ENCODE results near the gene MRPL53. TPM values are rescaled to one million over a fixed set of nuclear protein-coding genes. Genes with fewer than 3 reads are reported as not detected.

Gene MRPL53
- total RNA-seq, 6 experiments from 2014 or later = 74.5 to 120 (median 97.7) TPM

GRCh38 chr2:74499940-74500577, 27.6 kb upstream of the MRPL53 start:
- H3K36me3 Mint-ChIP-seq (ENCODE audit: low read depth) = peaks cover 12% of the 10 kb centered on the region
- no peak for DNase-seq
- no peak for TF ChIP-seq CTCF (IDR thresholded peaks at IDR 0.05)
- H3K27me3 Mint-ChIP-seq (ENCODE audit: insufficient read depth) = peaks cover 19% of the 10 kb centered on the region
- peaks cover 37% of the 10 kb centered on the region for H3K4me1 Mint-ChIP-seq (ENCODE audit: low read depth)
- H3K4me3 Mint-ChIP-seq = peak overlapping the region; percentile 88; the same call in 1 of the 2 replicates
- H3K9me3 Mint-ChIP-seq = no peaks in the 10 kb centered on the region
- H3K27ac Mint-ChIP-seq = no peak overlapping the region

DNA sequence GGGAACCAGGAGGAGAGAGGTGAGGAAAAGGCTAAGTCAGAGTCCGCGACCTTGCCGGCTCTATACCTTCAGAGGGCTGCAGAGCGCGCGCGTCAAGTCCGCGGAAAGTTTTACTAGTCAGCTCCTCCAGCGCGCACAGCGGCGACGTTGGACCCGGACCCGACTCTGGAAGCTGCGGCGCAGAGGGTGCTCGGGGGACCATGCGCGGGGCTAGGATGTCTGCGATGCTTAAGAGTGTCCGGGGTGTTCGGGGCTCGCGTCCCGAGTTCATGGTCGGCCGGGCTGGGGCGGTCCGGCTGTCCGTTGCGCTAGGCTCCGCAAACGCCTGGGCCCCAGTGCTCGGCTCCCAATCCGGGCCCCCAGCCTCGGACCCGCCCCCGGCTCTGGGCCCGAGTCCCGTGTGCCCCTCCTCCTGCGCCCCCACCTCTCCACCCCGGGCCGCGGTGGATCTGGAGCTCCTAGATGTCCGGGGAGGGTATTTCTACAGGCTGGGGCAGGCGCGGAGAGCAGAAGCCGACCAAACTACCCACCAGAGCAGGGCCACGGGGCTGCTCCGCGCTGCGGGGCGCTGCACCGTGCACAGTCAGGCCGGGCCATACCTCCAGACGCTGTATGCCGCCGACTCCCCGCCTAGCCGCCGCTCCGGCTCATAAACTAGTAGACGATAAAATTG, 26.9 kb upstream of the MRPL53 start, which contains the start of gene LBX2:
Gene LBX2, minus strand, starts transcription at position 337 of the 673 bp plus-strand sequence. Its CDS starts 66 bp downstream, at position 271.
- H3K27me3 Mint-ChIP-seq (ENCODE audit: insufficient read depth) = peaks cover 19% of the 10 kb centered on the region
- H3K4me1 Mint-ChIP-seq (ENCODE audit: low read depth) = peaks cover 31% of the 10 kb centered on the region
- H3K9me3 Mint-ChIP-seq = no peaks in the 10 kb centered on the region
- peaks cover 6% of the 10 kb centered on the region for H3K36me3 Mint-ChIP-seq (ENCODE audit: low read depth)
- peak within 1 kb of the TSS; percentile 88 for H3K4me3 Mint-ChIP-seq
- DNase-seq = no peak
- H3K27ac Mint-ChIP-seq = 0 out of 2 replicates have a peak within 1 kb of the TSS, but pooled peaks have one; percentile 37
- no peak for TF ChIP-seq CTCF (IDR thresholded peaks at IDR 0.05)

GRCh38 chr2:74498500-74499266, 26.2 kb upstream of the MRPL53 start:
- DNase-seq = no peak
- Mint-ChIP-seq H3K27ac (0 out of 2 replicates have a peak overlapping the region, but pooled peaks have one; percentile 37), H3K9me3 (no peaks in the 10 kb centered on the region), H3K27me3 (ENCODE audit: insufficient read depth) (peaks cover 19% of the 10 kb centered on the region), H3K4me3 (peak overlapping the region; percentile 88), H3K4me1 (ENCODE audit: low read depth) (peaks cover 30% of the 10 kb centered on the region), H3K36me3 (ENCODE audit: low read depth) (peaks cover 8% of the 10 kb centered on the region)
- no peak for TF ChIP-seq CTCF (IDR thresholded peaks at IDR 0.05)

DNA sequence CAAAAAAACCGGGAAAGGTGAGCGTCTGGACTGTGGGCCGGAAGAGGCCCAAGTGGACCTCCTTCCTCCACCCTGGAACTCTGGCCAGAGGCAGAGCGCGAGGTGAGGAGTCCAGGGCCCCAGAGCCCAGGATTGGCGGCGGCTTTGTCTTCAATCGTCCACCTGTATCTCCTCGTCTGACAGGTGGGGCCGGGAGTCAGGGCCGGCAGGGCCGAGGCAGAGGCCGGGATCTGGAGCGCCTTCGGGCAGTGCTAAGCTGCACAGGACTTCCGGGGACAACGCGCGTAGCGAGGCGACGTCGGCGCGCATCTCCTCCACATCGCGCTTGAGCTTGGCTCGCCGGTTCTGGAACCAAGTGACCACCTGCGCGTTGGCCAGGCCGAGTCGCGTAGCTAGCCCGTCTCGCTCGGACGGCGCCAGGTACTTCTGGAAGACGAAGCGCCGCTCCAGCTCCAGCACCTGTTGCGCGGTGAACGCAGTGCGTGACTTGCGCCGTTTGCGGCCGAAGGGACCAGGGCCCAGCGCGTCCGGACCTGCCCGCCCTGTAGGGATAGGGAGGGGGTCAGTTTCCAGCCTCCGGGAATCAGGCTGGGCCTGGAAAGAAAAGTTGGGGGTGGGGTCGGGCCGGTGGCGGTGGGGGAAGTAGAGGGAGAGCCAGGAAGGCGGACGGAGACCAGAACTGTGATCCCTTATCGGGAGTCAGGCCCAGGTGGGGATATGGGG, 25.5 kb upstream of the MRPL53 start:
- no peak for TF ChIP-seq CTCF (IDR thresholded peaks at IDR 0.05)
- Mint-ChIP-seq H3K9me3 (no peaks in the 10 kb centered on the region), H3K36me3 (ENCODE audit: low read depth) (peaks cover 13% of the 10 kb centered on the region), H3K27ac (no peak overlapping the region), H3K27me3 (ENCODE audit: insufficient read depth) (peaks cover 17% of the 10 kb centered on the region), H3K4me3 (peak overlapping the region; percentile 88), H3K4me1 (ENCODE audit: low read depth) (peaks cover 31% of the 10 kb centered on the region)
- no peak for DNase-seq

All from HFFc6 (cell line).